H1 (cell line): ENCODE measurements around the gene GDPGP1. TPM values are rescaled to one million over a fixed set of nuclear protein-coding genes. Genes with fewer than 3 reads are reported as not detected.

Experiments
- CHD1 ChIP-seq: IDR thresholded peaks from 2 replicates; pipeline ENCODE4 v1.6.1; 2012; ENCODE audit warnings: low read depth, low read length, improper control_type of control experiment
- CTBP2 ChIP-seq: IDR thresholded peaks from 2 replicates; pipeline ENCODE4 v1.7.0; 2011; ENCODE audit warnings: borderline replicate concordance, mild to moderate bottlenecking, moderate library complexity, mixed read lengths, low read length; ENCODE audit not compliant: insufficient read depth, insufficient read length
- TAF1 ChIP-seq: IDR thresholded peaks from 2 replicates; pipeline ENCODE4 v1.6.1; 2011; ENCODE audit warnings: mild to moderate bottlenecking, low read depth, low read length
- TAF7 ChIP-seq: optimal IDR thresholded peaks from 2 replicates; pipeline ENCODE3; 2011; ENCODE audit warnings: low read depth, mild to moderate bottlenecking, inconsistent platforms, low read length, moderate library complexity, borderline replicate concordance
- polyA plus RNA-seq, 7 experiments: library from polyadenylated mRNA; depleted of rRNA in 3 of 7; stranded (reverse) in 5 of 7; unstranded in 2 of 7; fragments of >200 nt in 5 of 7; fragments of 200-250 nt in 2 of 7; gene quantifications; 1 replicate in 5 of 7; 2 replicates in 1 of 7; 4 replicates in 1 of 7; pipeline versions ENCODE4 v1.2.1 to v1.2.3, GENCODE V29; 2011 to 2013; ENCODE audit warnings: missing spikeins in 2 of 7, mixed read lengths in 2 of 7
- total RNA-seq: library from RNA; stranded (reverse); fragmentation: NEBNext Ultra II Directional; extraction: Animal tissue kit (Norgen Biotek cat#: 25700); gene quantifications from 2 replicates; pipeline ENCODE4 v1.2.1, GENCODE V29; 2021
- TF ChIP-seq, protein P1 (sequence below): IDR thresholded peaks from 2 replicates; pipeline ENCODE4 v1.6.1; 2012; ENCODE audit warnings: low read length, inconsistent platforms

The GDPGP1 gene
- total and polyA plus RNA-seq, 2 of the 8 experiments (the other 6 are each of a cell fraction or from before 2014, with no cell fraction given) = 1.8 to 5.6 TPM

DNA sequence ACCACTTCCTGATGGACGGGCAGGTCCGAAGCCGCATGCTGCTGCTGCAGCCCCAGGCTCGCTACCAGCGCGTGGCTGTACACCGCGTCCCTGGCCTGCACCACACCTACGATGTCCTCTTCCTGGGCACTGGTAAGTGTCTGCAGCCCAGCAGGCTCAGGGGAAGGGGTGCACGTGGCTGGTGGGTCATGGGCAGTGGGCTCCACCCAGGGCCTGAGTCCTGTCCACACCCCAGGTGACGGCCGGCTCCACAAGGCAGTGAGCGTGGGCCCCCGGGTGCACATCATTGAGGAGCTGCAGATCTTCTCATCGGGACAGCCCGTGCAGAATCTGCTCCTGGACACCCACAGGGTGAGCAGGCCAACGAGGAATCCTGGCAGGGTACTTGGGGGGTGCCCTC lies 9.0 kb upstream of the GDPGP1 start (continued):
- TF ChIP-seq, protein P1, sequence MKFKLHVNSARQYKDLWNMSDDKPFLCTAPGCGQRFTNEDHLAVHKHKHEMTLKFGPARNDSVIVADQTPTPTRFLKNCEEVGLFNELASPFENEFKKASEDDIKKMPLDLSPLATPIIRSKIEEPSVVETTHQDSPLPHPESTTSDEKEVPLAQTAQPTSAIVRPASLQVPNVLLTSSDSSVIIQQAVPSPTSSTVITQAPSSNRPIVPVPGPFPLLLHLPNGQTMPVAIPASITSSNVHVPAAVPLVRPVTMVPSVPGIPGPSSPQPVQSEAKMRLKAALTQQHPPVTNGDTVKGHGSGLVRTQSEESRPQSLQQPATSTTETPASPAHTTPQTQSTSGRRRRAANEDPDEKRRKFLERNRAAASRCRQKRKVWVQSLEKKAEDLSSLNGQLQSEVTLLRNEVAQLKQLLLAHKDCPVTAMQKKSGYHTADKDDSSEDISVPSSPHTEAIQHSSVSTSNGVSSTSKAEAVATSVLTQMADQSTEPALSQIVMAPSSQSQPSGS = no peak
- TF ChIP-seq CTBP2 (no peak), TAF1 (no peak), CHD1 (no peak), TAF7 (no peak)
- TF ChIP-seq, all 59 proteins: peak for 0
